PFSK-1 (cell line): ENCODE measurements around the gene ARHGAP6.

Experiments used
- POLR2AphosphoS5 ChIP-seq: IDR thresholded peaks from 2 replicates; pipeline ENCODE4 v1.6.1; 2012; ENCODE audit warnings: low read depth, mild to moderate bottlenecking, control low read depth, low read length, moderate library complexity
- SIN3A ChIP-seq: IDR thresholded peaks from 2 replicates; pipeline ENCODE4 v1.6.1; 2012; ENCODE audit warnings: mild to moderate bottlenecking, low read length, moderate library complexity, borderline replicate concordance; ENCODE audit not compliant: insufficient read depth

GRCh38 chrX:11108253-11108941, 557.3 kb downstream of the ARHGAP6 start:
- TF ChIP-seq SIN3A, result no peak
- TF ChIP-seq POLR2AphosphoS5, result no peak
